ENCODE data around the gene TMED1. TPM values are rescaled to one million over a fixed set of nuclear protein-coding genes. Genes with fewer than 3 reads are reported as not detected.
"Not testable (repeated sequence)": the region's sequence is repeated elsewhere in the genome, so short reads cannot be mapped to it uniquely, and the experiment has no call there.

The TMED1 gene
- total and polyA plus RNA-seq, 2 of the 8 experiments (the other 6 are each of a cell fraction or from before 2014, with no cell fraction given), result 26.9 to 31.9 TPM

DNA sequence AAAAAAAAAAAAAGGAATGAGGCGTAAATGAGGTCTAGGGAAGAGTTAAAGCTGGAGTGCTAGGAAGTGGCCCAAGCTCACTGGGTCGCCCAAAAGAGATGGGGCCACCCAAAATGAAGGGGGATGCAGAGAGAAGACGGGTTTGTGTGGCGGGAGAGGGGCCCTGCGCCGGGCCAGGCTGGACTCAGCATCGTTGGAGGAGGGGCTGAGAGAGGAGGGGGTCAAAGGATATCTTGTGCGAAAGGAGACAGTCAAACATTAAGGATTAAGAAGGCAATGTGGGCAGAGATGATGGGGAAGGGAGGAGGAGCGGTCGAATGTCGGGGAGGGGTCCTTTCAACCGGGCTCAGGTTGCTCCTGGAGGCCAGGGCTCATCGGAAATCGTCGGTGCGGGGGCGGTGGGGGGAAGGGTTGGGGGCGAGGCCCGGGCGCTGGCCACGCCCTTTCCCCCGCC, 34.5 kb upstream of the TMED1 start (continued):
- TF ChIP-seq RBBP5 (IDR thresholded peaks at IDR 0.05; ENCODE audit: borderline replicate concordance, low read depth, low read length), result peak; percentile 96; the same call in 1 of the 2 replicates
- TF ChIP-seq SP1 (IDR thresholded peaks at IDR 0.05; ENCODE audit: low read depth, low read length), result 0 out of 2 replicates have a peak, but pooled peaks have one; percentile 9
- TF ChIP-seq, protein P1, sequence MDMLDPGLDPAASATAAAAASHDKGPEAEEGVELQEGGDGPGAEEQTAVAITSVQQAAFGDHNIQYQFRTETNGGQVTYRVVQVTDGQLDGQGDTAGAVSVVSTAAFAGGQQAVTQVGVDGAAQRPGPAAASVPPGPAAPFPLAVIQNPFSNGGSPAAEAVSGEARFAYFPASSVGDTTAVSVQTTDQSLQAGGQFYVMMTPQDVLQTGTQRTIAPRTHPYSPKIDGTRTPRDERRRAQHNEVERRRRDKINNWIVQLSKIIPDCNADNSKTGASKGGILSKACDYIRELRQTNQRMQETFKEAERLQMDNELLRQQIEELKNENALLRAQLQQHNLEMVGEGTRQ (IDR thresholded peaks at IDR 0.05; ENCODE audit: low read length), result no peak
- TF ChIP-seq POLR2AphosphoS5 (IDR thresholded peaks at IDR 0.05; ENCODE audit: low read depth, low read length), result peak; percentile 76
- no peak for TF ChIP-seq NRF1 (IDR thresholded peaks at IDR 0.05; ENCODE audit: low read depth, low read length)
- TF ChIP-seq RAD21 (IDR thresholded peaks at IDR 0.05 in 1 of 2, conservative IDR thresholded peaks at IDR 0.05 in 1 of 2; ENCODE audit: low read depth in 2 of 2, low read length in 2 of 2), result no peak
- TF ChIP-seq BACH1 (IDR thresholded peaks at IDR 0.05; ENCODE audit: low read length), result no peak
- TF ChIP-seq KDM5A (IDR thresholded peaks at IDR 0.05; ENCODE audit: low read length), result no peak
- TF ChIP-seq TAF1 (IDR thresholded peaks at IDR 0.05; ENCODE audit: low read depth, low read length), result peak; percentile 14; the same call in 1 of the 2 replicates

GRCh38 chr19:10869872-10870311, 33.9 kb upstream of the TMED1 start:
- Histone ChIP-seq H2BK20ac (ENCODE audit: low read length) (0 out of 2 replicates have a peak overlapping the region, but pooled peaks have one; percentile 55), H3K4me1 (replicated peaks in 1 of 4; ENCODE audit: control insufficient read depth in 3 of 4, insufficient read depth in 4 of 4, low read length in 3 of 4) (peaks cover 0 to 12% (median 2%) of the 10 kb centered on the region in 4 experiments; a peak in 5 of 7 replicates), H3K4me3 (ENCODE audit: extremely low read depth in 1 of 4, insufficient read depth in 2 of 4, low read depth in 3 of 4, low read length in 4 of 4) (peak overlapping the region in 1 of 4 experiments; percentile 59; a peak in 1 of 8 replicates), H4K91ac (replicated peaks; ENCODE audit: insufficient read length, low read length) (peak overlapping the region; percentile 34), H3K79me2 (ENCODE audit: control insufficient read depth in 1 of 2, insufficient read depth in 2 of 2, low read length in 2 of 2) (peaks cover 0 to 29% of the 10 kb centered on the region in 2 experiments; a peak in 3 of 4 replicates), H2BK15ac (ENCODE audit: low read length) (0 out of 2 replicates have a peak overlapping the region, but pooled peaks have one; percentile 65), H3K4me2 (ENCODE audit: insufficient read depth in 1 of 2, low read depth in 2 of 2, low read length in 2 of 2) (peak overlapping the region; percentile 81 to 95; a peak in 2 of 4 replicates)
- H2BK120ac ChIP-seq (replicated peaks; ENCODE audit: low read depth, low read length); H4K20me1 ChIP-seq (replicated peaks in 1 of 2; ENCODE audit: control insufficient read depth in 1 of 2, insufficient read depth in 2 of 2, low read length in 2 of 2); H3K36me3 ChIP-seq (ENCODE audit: control insufficient read depth in 2 of 4, insufficient read depth in 4 of 4, low read length in 3 of 4); DNase-seq (ENCODE audit: low read depth in 1 of 2, low spot score in 2 of 2); H3K23ac ChIP-seq (ENCODE audit: insufficient read length); H3K18ac ChIP-seq (ENCODE audit: extremely low read depth, low read length); H4K5ac ChIP-seq (ENCODE audit: insufficient read length, low read depth, low read length); H3K9ac ChIP-seq (replicated peaks in 1 of 4; ENCODE audit: extremely low read depth in 1 of 4, low read depth in 3 of 4, low read length in 3 of 4); H3K79me1 ChIP-seq (ENCODE audit: low read depth, low read length); H3K27me3 ChIP-seq (replicated peaks in 1 of 4; ENCODE audit: control insufficient read depth in 3 of 4, extremely low read depth in 1 of 4, insufficient read depth in 3 of 4, low read length in 3 of 4); H3K4ac ChIP-seq (replicated peaks; ENCODE audit: insufficient read length, low read depth, low read length); H3K56ac ChIP-seq (replicated peaks; ENCODE audit: insufficient read length, low read depth, low read length); H4K8ac ChIP-seq (ENCODE audit: extremely low read depth, insufficient read depth, low read length); FAIRE-seq; H3K27ac ChIP-seq (ENCODE audit: low read depth, low read length); H3K23me2 ChIP-seq (ENCODE audit: low read depth, low read length); H2BK12ac ChIP-seq (ENCODE audit: low read depth, low read length); H2AFZ ChIP-seq (ENCODE audit: low read length); H2BK5ac ChIP-seq (ENCODE audit: low read depth, low read length); H3K14ac ChIP-seq (ENCODE audit: insufficient read length); H2AK5ac ChIP-seq (ENCODE audit: low read depth, low read length); H3K9me3 ChIP-seq (ENCODE audit: insufficient read depth in 2 of 2, low read depth in 1 of 2, low read length in 1 of 2): not testable (repeated sequence)
- 83% methylated on average over 10 of the region's 11 CpGs; no CpG with 5 or more reads in 1 of the 2 experiments for WGBS, 2 experiments (ENCODE audit: extremely low coverage in 1 of 2, insufficient coverage in 1 of 2, insufficient read length in 1 of 2, insufficient replicate concordance in 2 of 2, low coverage in 1 of 2, low lambda C conversion rate in 2 of 2, missing lambda C conversion rate in 1 of 2)
- POLR2A ChIA-PET (ENCODE audit: partially characterized antibody), result interaction anchor here (0.7 to 1.3 kb wide), 5 partner anchors 9 to 405 kb away, joined by 3 to 9 read pairs (median 3); partner anchors contain the start of gene TMED1
- CTCF ChIA-PET (ENCODE audit: partially characterized antibody), result interaction anchor here (0.6 to 11.3 kb wide), 5 partner anchors 8 to 170 kb away, joined by 3 to 249 read pairs (median 13); partner anchors contain the start of gene C19orf38
